Measurements from ENCODE around the gene VIPR1. TPM values are rescaled to one million over a fixed set of nuclear protein-coding genes. Genes with fewer than 3 reads are reported as not detected.
A peak's percentile ranks its signal among the peaks of the same experiment; 100 is the strongest.

Gene VIPR1
- polyA plus RNA-seq (ENCODE audit: insufficient read length in 4 of 4) = 1 to 10 TPM in 3 of 4 donors, under 1 TPM in 1; 0.71 to 3.2 (median 2.2) TPM

- DNase-seq (ENCODE audit: low read depth in 4 of 4, low spot score in 3 of 4) = peak; percentile 16 to 57 (median 44)
Observed at GRCh38 chr3:42502429-42503250, at the start of gene VIPR1. TSS of gene VIPR1 (plus strand) at chr3:42502643. CDS start at chr3:42502736, 93 bp downstream.

- DNase-seq (ENCODE audit: low read depth in 4 of 4, low spot score in 3 of 4) = no peak
Observed at GRCh38 chr3:42456211-42456610, 46.2 kb upstream of the VIPR1 start.

- no peak for DNase-seq (ENCODE audit: low read depth in 4 of 4, low spot score in 3 of 4)
Observed at GRCh38 chr3:42459151-42459550, 43.3 kb upstream of the VIPR1 start.

- DNase-seq (ENCODE audit: low read depth in 4 of 4, low spot score in 3 of 4) = no peak
Observed at GRCh38 chr3:42461762-42462161, 40.7 kb upstream of the VIPR1 start.

- no peak for DNase-seq (ENCODE audit: low read depth in 4 of 4, low spot score in 3 of 4)
Observed at GRCh38 chr3:42463093-42463492, 39.4 kb upstream of the VIPR1 start.

GRCh38 chr3:42468111-42468510 is 34.3 kb upstream of the VIPR1 start:
- no peak for DNase-seq (ENCODE audit: low read depth in 4 of 4, low spot score in 3 of 4)

- DNase-seq (ENCODE audit: low read depth in 4 of 4, low spot score in 3 of 4) = no peak
Observed at GRCh38 chr3:42472555-42472954, 29.9 kb upstream of the VIPR1 start.

GRCh38 chr3:42473083-42473932 is 29.1 kb upstream of the VIPR1 start:
- no peak for DNase-seq (ENCODE audit: low read depth in 4 of 4, low spot score in 3 of 4)

GRCh38 chr3:42476225-42477125 is 26.0 kb upstream of the VIPR1 start:
- peak in 1 of 4 donors; percentile 31 for DNase-seq (ENCODE audit: low read depth in 4 of 4, low spot score in 3 of 4)

GRCh38 chr3:42477696-42478095 is 24.7 kb upstream of the VIPR1 start:
- DNase-seq (ENCODE audit: low read depth in 4 of 4, low spot score in 3 of 4) = no peak

GRCh38 chr3:42478830-42479229 is 23.6 kb upstream of the VIPR1 start:
- no peak for DNase-seq (ENCODE audit: low read depth in 4 of 4, low spot score in 3 of 4)

GRCh38 chr3:42486814-42487565 is 15.5 kb upstream of the VIPR1 start:
- DNase-seq (ENCODE audit: low read depth in 4 of 4, low spot score in 3 of 4) = no peak

- DNase-seq (ENCODE audit: low read depth in 4 of 4, low spot score in 3 of 4) = no peak
Observed at GRCh38 chr3:42488687-42489086, 13.8 kb upstream of the VIPR1 start.

- no peak for DNase-seq (ENCODE audit: low read depth in 4 of 4, low spot score in 3 of 4)
Observed at GRCh38 chr3:42489116-42489936, 13.1 kb upstream of the VIPR1 start.

- no peak for DNase-seq (ENCODE audit: low read depth in 4 of 4, low spot score in 3 of 4)
Observed at GRCh38 chr3:42489937-42490227, 12.6 kb upstream of the VIPR1 start.

GRCh38 chr3:42490243-42490642 is 12.2 kb upstream of the VIPR1 start:
- DNase-seq (ENCODE audit: low read depth in 4 of 4, low spot score in 3 of 4) = no peak

- DNase-seq (ENCODE audit: low read depth in 4 of 4, low spot score in 3 of 4) = no peak
Observed at GRCh38 chr3:42491881-42492507, 10.4 kb upstream of the VIPR1 start.

GRCh38 chr3:42492508-42493080 is 9.8 kb upstream of the VIPR1 start:
- no peak for DNase-seq (ENCODE audit: low read depth in 4 of 4, low spot score in 3 of 4)
